CD4-positive, alpha-beta T cell treated with Interleukin-15 for 4 hours (primary cell): ENCODE measurements around the gene EHBP1.
"Not testable (repeated sequence)": the region's sequence is repeated elsewhere in the genome, so short reads cannot be mapped to it uniquely, and the experiment has no call there.

Source experiments
- DNase-seq: peaks from one replicate; pipeline ENCODE4 v3.0.0-alpha.2; 2020; ENCODE audit warnings: low spot score

EHBP1 gene

DNA sequence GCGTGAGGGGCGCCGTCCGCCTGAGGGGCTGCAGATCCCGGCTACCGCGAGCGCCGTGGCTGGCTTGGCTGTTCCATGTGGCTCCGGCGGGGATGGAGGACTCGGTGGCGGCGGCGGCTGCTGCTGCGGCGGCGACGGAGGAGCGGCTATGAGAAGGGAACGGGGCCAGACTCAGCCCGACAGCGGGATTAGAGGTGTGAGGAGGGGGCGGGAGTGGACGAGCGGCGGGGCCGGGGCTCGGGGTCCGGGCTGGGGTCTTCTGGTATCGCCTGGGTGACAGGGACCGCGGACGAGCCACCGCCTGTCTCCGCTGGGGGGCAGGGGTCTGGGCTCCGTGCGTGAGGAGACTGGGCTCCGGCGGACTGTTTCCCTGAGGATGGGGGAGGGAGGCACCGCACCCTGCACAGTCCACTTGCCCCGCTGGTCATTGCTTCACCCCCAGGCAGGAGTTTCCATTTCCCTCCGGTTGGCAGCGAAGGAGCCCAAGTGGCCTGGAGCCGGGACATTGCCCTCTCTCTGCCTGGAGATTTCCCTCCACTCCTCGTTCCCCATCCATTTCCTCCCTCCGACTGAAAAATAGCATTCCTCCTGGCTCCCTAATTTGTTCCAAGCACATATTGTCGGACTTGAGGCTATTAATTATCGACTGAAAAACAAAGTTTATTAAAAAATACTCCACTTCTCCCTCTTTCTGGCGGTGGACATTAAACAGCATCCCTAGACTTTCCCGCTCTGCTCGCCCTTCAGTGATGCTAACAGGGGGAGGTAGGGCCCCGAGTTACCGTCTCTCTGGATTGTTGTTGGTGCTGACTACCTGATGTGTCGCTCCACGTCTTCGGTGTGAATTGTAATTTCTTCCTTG lies 577 bp downstream of the EHBP1 start:
- DNase-seq: peak; percentile 33

DNA sequence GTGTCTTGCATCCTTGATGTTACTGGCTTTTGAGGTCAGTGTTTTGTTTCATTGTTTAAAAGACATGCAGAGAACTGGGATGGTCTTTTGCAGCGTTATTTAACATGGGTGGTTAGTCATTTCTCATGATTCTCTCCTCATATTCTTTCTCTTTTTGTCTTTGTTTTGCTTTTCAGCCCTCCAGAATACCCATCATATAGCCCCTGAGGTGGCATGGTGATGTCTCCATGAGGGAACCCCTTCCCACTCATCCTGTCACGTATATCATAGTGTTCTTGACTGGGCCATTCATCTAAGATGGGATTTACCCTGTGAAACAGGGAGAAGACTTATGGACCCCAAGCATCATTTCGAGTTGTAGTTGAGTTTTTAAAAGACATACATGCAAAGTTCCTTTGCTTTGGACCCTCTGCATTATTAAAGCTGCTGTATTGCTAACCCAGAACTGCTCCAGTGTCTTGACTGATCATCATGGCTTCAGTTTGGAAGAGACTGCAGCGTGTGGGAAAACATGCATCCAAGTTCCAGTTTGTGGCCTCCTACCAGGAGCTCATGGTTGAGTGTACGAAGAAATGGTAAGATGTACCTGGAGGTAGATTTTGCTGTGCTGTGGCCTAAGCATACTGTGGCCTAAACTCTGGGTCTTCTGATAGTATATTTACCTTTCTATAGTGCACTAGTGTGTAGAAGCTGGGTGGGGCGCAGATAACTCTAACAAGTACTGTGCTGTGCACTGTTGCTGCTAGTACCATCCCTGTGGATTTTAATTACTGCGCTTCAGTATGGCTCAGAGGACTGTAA lies 1.4 kb downstream of the EHBP1 start:
- DNase-seq: no peak

DNA sequence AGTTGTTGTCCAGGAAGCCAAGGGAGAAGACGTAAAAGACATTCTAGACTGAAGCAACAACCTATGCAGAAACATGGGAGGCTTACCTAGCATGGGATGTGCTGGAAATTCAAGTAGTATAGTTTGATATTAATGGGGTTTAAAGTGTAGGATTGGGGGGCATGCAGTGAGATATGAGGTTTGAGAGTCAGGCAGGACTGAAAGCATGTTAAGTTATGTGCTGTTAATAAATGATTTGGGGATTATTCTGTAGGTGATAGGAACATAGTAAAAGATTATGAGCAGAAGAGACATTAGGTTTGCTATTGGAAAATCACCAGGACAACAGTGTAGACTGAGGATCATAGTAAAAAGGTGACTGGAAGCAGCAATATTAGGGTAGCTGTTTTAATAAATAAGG lies 3.2 kb downstream of the EHBP1 start:
- no peak for DNase-seq

DNA sequence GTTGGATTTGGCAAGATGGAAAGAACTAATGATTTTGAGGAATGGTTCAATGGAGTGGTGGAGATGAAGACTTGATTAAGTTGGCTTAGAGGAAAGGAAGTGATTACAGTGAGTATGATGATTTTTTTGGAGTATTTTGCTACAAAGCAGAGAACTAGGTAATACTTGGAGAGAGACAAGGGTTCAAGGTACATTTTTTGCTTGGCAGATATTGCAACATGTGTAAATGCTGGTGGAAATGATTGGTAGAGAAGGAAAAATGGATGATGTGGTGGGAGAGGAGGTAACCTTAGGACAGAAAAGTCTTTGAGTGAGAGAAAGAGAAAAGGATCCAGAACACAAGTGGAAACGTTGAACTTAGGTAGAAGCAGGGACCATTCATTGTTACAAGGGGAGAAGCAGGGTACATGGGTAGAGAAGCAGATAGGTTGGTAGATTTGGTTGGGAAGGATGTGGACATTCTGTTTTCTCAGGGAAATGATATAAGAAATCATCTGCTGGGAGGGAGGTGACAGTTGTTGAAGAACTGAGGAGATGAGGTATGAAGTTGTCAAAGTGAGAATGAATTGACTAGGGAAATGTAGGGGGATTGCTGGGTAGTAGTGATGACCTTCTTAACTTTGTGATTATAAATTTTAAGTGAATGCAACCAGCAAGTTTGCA lies 6.5 kb downstream of the EHBP1 start:
- DNase-seq: no peak

DNA sequence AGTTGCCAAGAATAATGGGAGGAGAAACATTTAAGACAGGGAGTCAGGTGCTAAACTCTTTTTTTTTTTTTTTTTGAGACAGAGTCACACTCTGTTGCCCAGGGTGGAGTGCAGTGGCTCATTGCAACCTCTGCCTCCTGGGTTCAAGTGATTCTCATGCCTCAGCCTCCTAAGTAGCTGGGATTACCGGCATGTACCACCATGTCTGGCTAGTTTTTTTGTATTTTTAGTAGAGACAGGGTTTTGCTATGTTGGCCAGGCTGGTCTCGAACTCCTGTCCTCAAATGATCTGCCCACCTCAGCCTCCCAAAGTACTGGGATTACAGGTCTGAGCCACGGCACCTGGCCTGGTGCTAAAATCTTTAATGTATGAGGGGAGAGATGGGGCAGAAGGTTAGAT lies 7.7 kb downstream of the EHBP1 start:
- DNase-seq: not testable (repeated sequence)

DNA sequence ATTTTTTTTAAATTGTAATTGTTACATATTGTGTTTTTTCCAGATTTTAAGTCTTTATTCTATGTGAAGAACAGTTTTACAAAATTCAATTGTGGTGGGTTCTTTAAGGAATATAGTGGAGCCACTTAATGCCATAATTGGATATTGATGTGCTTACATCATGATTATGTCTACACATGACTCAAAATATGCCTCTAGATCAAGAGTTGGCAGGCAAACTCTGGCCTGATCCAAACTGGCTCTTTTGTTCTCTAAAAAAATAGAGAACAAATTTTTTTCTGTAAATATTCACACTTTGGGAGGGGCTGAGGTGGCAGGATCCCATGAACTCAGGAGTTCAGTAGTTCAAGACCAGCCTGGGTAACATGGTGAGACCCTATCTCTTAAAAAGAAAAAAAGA lies 8.3 kb downstream of the EHBP1 start:
- no peak for DNase-seq

DNA sequence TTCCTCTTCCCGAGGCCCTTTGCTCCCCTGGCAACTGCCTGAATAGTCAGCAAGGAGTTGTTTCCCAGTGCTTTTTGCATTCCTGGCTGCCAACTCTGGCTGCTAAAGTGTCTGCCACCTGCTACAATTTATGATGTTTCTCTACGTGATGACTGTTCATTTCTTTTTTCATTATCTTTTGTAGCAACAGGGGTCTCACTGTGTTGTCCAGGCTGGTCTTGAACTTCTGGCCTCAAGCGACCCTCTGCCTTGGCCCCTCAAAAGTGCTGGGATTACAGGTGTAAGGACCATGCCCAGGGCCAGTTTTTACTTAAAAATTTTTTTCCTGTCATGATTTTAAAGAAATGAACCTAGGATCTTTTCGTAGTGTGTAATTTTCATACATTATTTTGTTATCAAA lies 11.3 kb downstream of the EHBP1 start:
- no peak for DNase-seq

DNA sequence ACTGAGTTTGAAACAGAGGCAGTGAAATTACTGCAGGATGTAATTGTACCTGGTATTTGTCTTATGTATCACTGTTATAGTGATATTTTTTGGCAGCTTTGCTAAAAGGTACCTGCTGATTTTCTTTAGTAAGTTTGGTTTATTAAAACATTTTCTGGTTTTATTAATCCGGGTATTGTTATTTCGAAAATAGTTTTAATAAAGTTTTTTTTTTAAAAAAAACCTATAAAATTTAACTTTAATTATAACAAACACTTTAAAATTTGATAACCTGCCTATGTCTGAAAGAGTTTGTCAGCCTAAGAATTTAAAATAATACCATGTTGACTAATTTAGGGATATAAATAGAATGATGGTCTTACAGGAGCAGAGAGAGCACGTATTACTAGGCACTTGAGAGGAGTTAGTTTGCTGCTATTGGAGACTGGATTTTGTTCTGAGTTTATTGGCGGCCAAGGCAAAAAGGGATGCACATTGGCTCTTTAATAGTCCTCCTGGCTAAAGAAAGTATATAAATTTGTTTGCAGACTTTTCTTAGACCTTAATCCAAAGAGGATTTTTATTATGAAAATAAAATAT lies 12.1 kb downstream of the EHBP1 start:
- no peak for DNase-seq

DNA sequence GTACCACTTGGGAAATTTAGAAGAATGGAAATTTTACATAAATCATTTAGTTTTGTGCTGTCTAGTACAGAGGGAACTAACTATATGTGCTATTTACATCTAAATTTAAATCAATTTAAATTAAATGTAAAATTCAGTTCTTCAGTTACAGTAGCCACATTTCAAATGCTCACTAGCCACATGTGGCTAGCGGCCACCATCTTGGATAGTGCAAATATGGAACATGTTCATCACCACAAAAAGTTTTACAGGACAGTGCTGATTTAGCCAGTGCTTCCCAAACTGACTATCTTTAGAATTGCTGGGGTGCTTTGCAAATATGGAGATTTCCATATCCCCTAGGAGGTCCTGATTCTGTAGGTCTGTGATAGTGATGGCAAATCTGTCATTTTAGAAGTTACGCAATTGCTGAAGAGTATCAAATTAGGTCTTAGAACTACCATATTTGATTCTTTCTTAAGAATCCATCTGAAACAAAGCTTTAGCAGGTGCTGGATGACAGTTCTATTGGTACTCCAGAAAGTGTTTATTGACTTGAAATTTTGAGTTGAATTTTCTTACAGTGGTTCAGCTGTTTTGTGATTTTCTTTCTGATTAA lies 12.8 kb downstream of the EHBP1 start:
- no peak for DNase-seq

DNA sequence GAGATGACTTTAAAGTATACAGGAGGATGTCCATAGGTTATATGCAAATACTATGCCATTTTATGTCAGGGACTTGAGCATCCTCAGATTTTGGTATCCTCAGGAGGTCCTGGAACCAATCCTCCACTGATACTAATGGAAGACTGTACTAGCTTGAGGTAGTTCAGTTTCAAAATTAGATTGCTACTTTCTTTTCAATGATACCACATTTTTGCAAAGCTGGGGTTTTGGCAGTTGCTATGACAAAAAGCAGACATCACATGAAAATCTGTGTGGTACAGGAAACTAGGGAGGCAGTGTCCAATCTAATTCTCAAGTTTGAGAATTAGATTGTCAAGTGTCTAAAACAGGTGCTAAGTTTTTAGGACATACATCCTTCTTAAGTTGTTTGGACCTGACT lies 14.2 kb downstream of the EHBP1 start:
- DNase-seq: no peak

DNA sequence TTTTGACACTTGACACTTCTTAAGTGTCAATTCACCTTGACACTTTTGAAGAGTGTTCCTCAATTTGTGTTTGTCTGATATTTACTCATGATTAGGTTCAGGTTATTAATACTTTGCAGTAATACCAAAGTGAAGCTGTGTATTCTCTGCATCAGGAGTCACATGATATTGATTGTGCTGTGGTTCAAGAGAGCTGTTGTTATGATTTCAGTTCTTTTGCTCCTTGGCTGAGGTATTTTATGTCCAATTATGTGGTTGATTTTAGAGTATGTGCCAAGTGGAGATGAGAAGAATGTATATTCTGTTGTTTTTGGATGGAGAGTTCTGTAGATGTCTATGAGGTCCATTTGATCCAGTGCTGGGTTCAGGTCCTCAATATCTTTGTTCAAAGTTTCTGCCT lies 17.2 kb downstream of the EHBP1 start:
- DNase-seq: no peak

DNA sequence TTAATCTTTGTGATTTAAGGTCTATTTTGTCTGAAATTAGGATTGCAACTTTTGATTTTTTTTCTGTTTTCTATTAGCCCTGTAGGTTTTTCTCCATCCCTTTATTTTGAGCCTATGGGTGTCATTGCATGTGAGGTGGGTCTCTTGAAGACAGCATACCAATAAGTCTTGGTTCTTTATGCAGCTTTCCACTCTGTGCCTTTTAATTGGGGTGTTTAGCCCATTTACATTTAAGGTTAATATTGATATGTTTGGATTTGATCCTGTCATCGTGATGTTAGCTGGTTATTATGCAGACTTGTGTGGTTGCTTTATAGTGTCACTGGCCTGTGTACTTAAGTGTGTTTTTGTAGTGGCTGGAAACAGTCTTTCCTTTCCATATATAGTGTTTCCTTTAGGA lies 17.7 kb downstream of the EHBP1 start:
- no peak for DNase-seq

DNA sequence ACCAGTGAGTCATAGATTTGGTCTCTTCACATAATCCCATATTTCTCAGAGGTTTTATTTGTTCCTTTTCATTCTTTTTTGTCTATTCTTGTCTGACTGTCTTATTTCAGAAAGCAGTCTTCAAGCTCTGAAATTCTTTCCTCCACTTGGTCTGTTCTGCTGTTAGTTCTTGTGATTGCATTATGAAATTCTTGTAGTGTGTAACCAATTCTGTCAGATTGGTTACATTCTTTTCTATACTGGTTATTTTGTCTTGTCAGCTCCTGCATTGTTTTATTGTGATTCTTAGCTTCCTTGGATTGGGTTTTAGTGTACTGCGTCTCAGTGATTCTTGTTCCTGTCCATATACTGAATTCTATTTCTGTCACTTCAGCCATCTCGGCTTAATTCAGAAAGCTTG lies 18.6 kb downstream of the EHBP1 start:
- DNase-seq: no peak

DNA sequence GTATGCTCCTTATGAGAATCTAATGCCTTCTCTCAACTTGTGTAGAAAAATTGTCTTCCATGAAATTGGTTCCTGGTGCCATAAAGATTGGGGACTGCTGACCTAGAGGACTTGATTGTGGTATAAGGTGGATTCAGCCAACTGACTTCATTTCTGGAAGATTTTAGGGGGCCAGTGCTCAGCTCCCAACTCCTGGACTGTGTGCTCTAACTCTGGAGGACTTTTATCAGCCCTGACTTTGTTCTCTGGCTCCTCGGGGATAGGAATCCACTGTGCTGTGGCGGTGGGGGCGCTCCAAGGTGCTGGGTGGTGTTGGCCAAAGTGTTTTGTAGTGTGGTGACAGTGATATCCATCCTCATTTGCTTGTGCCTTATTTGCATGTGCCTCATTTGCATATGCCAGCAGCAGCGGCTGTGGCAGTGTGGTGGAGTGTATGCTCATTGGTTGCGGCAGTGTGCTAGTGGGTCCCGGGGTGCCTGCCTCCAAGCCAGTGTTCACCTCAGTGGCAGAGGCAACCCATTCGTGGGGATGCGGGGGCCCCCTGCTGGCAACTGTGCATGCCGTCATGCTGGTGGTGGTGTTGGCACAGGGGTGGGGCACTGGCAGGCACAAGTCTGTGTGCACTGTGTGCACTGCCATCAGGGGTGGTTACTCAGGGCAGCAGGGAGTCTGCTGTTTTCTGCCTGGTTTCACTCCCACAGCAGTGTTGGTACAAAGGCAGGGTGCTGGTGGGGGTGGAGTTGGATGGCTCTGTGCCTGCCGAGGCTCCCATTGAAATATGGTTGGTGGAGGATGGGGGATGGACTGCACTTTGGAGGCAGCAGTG lies 19.6 kb downstream of the EHBP1 start:
- DNase-seq: peak; percentile 23

DNA sequence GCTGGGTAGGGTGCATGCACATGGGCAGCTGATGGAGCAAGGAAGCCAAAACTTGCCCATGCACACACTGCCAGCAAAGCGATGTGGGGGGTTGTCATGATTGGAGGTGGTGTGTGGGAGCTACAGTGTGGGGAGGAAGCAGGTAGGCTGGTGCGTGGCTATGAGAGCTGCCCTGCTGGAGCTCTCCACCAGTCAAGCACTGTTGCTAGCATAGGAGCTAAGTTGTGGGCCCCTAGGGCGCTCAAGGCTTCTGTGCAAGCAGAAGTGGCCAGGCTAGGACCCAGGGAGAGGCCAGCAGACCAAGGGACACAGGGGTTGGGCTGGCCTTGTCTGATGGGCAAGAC lies 20.2 kb downstream of the EHBP1 start:
- DNase-seq: no peak

DNA sequence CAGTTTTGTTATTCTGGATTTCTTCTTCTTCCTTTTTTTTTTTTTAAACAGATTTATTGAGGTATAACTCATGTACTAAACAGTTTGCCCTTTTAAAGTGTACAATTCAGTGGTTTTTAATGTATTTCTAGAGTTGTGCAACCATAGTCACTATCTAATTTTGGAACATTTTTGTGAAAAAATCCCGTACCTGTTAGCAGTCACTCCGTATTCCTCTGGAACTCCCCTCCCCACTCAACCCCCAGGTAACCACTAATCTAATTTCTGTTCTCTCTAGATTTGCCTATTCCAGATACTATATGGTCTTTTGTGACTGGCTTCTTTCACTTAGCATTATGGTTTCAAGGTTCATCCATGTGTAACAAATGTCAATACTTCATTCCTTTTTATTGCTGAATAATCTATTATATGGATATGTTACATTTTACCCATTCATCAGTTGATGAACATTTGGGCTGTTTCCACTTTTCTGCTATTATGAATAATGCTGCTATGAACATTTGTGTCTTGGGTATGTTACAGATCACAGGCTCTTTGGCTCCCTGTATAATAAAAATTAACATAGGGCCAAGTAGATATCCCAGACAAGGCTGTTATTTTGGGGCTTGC lies 21.9 kb downstream of the EHBP1 start:
- no peak for DNase-seq

DNA sequence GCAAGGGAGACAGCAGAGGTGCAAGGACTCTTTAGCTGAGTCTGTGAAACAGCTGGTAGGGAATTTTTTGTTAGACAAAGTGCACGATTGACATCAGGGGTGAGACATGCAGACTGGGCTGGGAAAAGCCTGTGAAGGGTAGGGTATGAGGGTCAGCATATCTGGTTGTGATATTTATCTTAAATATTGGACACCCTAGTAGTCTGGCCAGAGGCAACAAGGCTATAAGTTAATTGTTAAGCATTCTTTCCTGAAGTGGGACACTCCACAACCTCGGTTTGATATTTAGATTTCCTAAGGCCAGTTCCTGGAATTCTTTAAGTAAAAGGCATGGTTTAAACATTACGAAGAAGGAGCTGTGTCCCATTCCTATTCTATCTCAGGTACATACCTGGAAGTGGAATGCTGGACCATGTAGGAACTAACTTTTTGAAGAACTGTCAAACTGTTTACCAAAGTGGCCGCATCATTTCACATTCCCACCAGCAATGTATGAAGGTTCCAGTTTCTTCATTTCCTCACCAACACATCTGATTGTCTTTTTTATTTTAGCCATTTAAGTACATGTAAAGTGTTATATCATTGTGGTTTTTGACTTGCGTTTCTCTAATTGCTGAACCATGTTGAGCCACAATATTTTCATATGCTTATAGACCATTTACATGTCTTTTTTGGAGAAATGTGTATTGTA lies 22.5 kb downstream of the EHBP1 start:
- no peak for DNase-seq

DNA sequence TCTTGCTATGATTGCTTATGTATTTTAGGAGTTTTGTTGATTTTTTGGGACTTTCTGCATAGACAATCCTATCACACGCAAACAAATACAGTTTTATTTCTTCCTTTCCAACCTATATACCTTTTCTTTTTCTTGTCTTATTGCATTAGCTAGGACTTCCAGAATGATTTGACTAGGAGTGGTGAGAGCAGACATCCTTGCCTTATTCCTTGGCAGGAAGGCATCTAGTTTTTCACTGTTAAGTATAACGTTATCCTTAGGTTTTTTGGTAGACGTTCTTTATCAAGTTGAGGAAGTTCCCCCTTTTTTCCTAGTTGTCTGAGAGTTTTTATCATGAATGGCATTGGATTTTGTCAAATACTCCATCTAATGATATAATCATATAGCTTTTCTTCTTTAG lies 25.8 kb downstream of the EHBP1 start:
- no peak for DNase-seq

DNA sequence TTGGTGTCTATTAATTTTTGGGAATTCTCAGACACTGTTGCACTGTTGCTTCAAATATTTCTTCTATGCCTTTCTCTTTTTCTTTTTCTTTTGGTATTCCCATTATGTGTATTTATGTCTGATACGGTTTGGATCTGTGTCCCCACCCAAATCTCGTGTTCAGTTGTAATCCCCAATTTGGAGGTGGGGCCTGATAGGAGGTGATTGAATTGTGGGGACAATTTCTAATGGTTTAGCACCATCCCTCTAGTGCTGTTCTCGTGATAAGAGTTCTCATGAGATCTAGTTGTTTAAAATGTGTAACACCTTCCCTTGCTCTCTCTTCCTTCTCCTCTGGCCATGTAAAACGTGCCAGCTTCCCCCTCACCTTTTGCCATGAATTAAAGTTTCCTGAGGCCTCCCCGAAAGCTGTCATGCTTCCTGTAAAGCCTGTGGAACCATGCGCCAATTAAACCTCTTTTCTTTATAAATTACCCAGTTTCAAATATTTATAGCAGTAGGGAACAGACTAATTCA lies 26.8 kb downstream of the EHBP1 start:
- no peak for DNase-seq

DNA sequence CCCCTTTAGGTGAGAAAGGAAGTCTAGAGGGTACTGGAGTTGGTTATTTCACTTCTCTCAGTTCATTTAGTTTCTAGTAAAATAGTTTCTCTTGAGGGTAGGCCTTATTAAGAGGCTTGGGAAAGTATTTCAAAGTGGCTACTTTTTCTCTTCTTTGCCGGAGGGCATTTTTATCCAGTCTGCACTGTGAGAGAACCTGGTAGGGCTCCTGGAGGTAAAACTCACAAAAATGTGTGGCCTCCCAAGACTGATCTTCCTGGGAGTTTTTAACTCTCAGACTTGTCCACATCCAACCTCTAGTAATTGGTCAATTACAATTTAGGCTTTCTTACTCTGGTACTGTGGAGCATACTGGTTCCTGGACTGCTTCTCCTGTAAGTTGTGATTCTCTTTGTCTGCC lies 28.0 kb downstream of the EHBP1 start:
- DNase-seq: no peak
